ENCODE results near the gene ABCA3.
A peak's percentile ranks its signal among the peaks of the same experiment; 100 is the strongest.
"Not testable (repeated sequence)": the region's sequence is repeated elsewhere in the genome, so short reads cannot be mapped to it uniquely, and the experiment has no call there.

Gene ABCA3

GRCh38 chr16:2277466-2278271 is 62.9 kb downstream of the ABCA3 start:
- DNase-seq, result no peak

GRCh38 chr16:2276368-2277195 is 63.9 kb downstream of the ABCA3 start:
- DNase-seq, result no peak

- no peak for DNase-seq
Observed at GRCh38 chr16:2275476-2276367, 64.8 kb downstream of the ABCA3 start.

- DNase-seq, result no peak
Observed at GRCh38 chr16:2273931-2274330, 66.6 kb downstream of the ABCA3 start.

- no peak for DNase-seq
Observed at GRCh38 chr16:2273484-2273883, 67.0 kb downstream of the ABCA3 start.

GRCh38 chr16:2271848-2272461 is 68.6 kb downstream of the ABCA3 start:
- DNase-seq, result no peak

- DNase-seq, result no peak
Observed at GRCh38 chr16:2270588-2271470, 69.7 kb downstream of the ABCA3 start.

GRCh38 chr16:2270070-2270462 is 70.5 kb downstream of the ABCA3 start:
- no peak for DNase-seq

GRCh38 chr16:2267913-2268666 is 72.4 kb downstream of the ABCA3 start, which contains the start of gene RNPS1:
Gene RNPS1 (minus strand): TSS chr16:2268126. CDS start chr16:2264643, 3,483 bp downstream.
- DNase-seq, result peak; percentile 97

GRCh38 chr16:2267505-2267912 is 73.0 kb downstream of the ABCA3 start:
- DNase-seq, result not testable (repeated sequence)

- DNase-seq, result peak; percentile 31
Observed at GRCh38 chr16:2266887-2267286, 73.6 kb downstream of the ABCA3 start.

- DNase-seq, result not testable (repeated sequence)
Observed at GRCh38 chr16:2263026-2263425, 77.5 kb downstream of the ABCA3 start.

GRCh38 chr16:2260250-2260649 is 80.3 kb downstream of the ABCA3 start:
- DNase-seq, result no peak

GRCh38 chr16:2258530-2258929 is 82.0 kb downstream of the ABCA3 start:
- DNase-seq, result not testable (repeated sequence)

GRCh38 chr16:2257726-2258125 is 82.8 kb downstream of the ABCA3 start:
- no peak for DNase-seq

- no peak for DNase-seq
Observed at GRCh38 chr16:2256531-2257140, 83.9 kb downstream of the ABCA3 start.

- no peak for DNase-seq
Observed at GRCh38 chr16:2253293-2253692, 87.2 kb downstream of the ABCA3 start.

- no peak for DNase-seq
Observed at GRCh38 chr16:2252806-2253148, 87.8 kb downstream of the ABCA3 start.

GRCh38 chr16:2251296-2252111 is 89.0 kb downstream of the ABCA3 start, which contains the start of gene ECI1:
Gene ECI1 (minus strand): TSS chr16:2251587. CDS start chr16:2251566, 21 bp downstream.
- DNase-seq, result peak; percentile 92

Data from stimulated activated CD4-positive, alpha-beta T cell treated with anti-CD3 and anti-CD28 coated beads, Interleukin-15, amount 100 ng/mL, for 24 hours (primary cell).